ENCODE results near the gene URM1.

Gene URM1

GRCh38 chr9:128422783-128423150, 51.6 kb downstream of the URM1 start:
- no peak for TF ChIP-seq SIN3A (IDR thresholded peaks at IDR 0.05; ENCODE audit: borderline replicate concordance, insufficient read depth, low read length)

GRCh38 chr9:128424268-128424780, 53.1 kb downstream of the URM1 start:
- TF ChIP-seq REST (IDR thresholded peaks at IDR 0.05; ENCODE audit: insufficient read depth in 1 of 2, low read depth in 2 of 2, low read length in 2 of 2) (no peak), POLR2AphosphoS5 (IDR thresholded peaks at IDR 0.05; ENCODE audit: low read depth, low read length) (no peak), SIN3A (IDR thresholded peaks at IDR 0.05; ENCODE audit: borderline replicate concordance, insufficient read depth, low read length) (no peak), TAF1 (IDR thresholded peaks at IDR 0.05; ENCODE audit: borderline replicate concordance, insufficient read depth, low read length) (no peak), FOXP2 (optimal IDR thresholded peaks at IDR 0.05; ENCODE audit: borderline replicate concordance, extremely low read depth, extremely low read length, insufficient read depth) (no peak)

GRCh38 chr9:128428644-128429512, 57.7 kb downstream of the URM1 start:
- TF ChIP-seq FOXP2 (optimal IDR thresholded peaks at IDR 0.05; ENCODE audit: borderline replicate concordance, extremely low read depth, extremely low read length, insufficient read depth) (no peak), POLR2AphosphoS5 (IDR thresholded peaks at IDR 0.05; ENCODE audit: low read depth, low read length) (no peak; the same call in 1 of the 2 replicates), TAF1 (IDR thresholded peaks at IDR 0.05; ENCODE audit: borderline replicate concordance, insufficient read depth, low read length) (no peak), REST (IDR thresholded peaks at IDR 0.05; ENCODE audit: insufficient read depth in 1 of 2, low read depth in 2 of 2, low read length in 2 of 2) (no peak), SIN3A (IDR thresholded peaks at IDR 0.05; ENCODE audit: borderline replicate concordance, insufficient read depth, low read length) (no peak)

GRCh38 chr9:128429513-128430086, 58.4 kb downstream of the URM1 start:
- TF ChIP-seq TAF1 (IDR thresholded peaks at IDR 0.05; ENCODE audit: borderline replicate concordance, insufficient read depth, low read length) = no peak
- no peak for TF ChIP-seq REST (IDR thresholded peaks at IDR 0.05; ENCODE audit: insufficient read depth in 1 of 2, low read depth in 2 of 2, low read length in 2 of 2)
- no peak for TF ChIP-seq POLR2AphosphoS5 (IDR thresholded peaks at IDR 0.05; ENCODE audit: low read depth, low read length)
- no peak for TF ChIP-seq SIN3A (IDR thresholded peaks at IDR 0.05; ENCODE audit: borderline replicate concordance, insufficient read depth, low read length)
- no peak for TF ChIP-seq FOXP2 (optimal IDR thresholded peaks at IDR 0.05; ENCODE audit: borderline replicate concordance, extremely low read depth, extremely low read length, insufficient read depth)

GRCh38 chr9:128431207-128431606, 60.0 kb downstream of the URM1 start:
- no peak for TF ChIP-seq REST (IDR thresholded peaks at IDR 0.05; ENCODE audit: insufficient read depth in 1 of 2, low read depth in 2 of 2, low read length in 2 of 2)
- no peak for TF ChIP-seq SIN3A (IDR thresholded peaks at IDR 0.05; ENCODE audit: borderline replicate concordance, insufficient read depth, low read length)
- no peak for TF ChIP-seq FOXP2 (optimal IDR thresholded peaks at IDR 0.05; ENCODE audit: borderline replicate concordance, extremely low read depth, extremely low read length, insufficient read depth)
- no peak for TF ChIP-seq TAF1 (IDR thresholded peaks at IDR 0.05; ENCODE audit: borderline replicate concordance, insufficient read depth, low read length)
- no peak for TF ChIP-seq POLR2AphosphoS5 (IDR thresholded peaks at IDR 0.05; ENCODE audit: low read depth, low read length)

All from PFSK-1 (cell line).